LNCaP clone FGC (cell line): ENCODE measurements around the gene MFAP4.

ENCODE experiments used
- DNase-seq: peaks from one replicate; pipeline ENCODE4 v3.0.0-alpha.2; 2011; ENCODE audit warnings: low read depth
- H3K4me3 ChIP-seq: 2 replicates; pipeline ENCODE4 v1.5.1; 2011; ENCODE audit warnings: mild to moderate bottlenecking, low read depth, low read length, control low read depth
- TF ChIP-seq, protein P1 (sequence below): IDR thresholded peaks from 2 replicates; pipeline ENCODE4 v1.5.1; 2012; ENCODE audit warnings: mild to moderate bottlenecking; ENCODE audit not compliant: control insufficient read depth, insufficient read depth; ENCODE audit errors: extremely low read depth

MFAP4 gene

DNA sequence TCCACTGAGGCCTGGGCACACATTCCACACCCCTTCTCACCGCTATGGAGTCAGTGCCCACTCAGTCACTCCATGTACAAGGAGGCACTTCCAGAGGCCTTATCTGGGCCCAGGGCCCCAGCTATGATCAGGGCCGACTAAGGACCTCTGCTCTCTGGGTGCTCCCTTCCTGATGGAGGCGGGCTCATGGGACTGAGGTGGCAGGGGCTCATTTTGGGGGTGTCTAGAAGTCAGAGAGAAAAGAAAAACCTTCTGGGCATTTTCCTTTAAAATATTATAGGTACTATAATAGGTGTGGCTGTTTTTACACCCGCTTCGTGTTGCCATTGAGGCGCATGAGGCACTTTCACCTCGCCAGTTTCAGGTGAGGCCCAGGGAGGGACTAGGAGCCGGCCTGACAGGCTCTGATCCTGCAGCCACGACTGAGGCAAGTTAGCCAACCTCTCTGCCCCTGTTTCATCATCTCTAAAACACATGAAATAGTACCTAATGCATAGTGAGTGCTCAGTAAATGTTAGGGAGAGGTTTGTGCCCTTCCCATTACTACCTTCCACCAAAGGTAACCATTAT, 38.8 kb downstream of the MFAP4 start:
- H3K4me3 ChIP-seq, result no peak overlapping the region
- TF ChIP-seq, protein P1, sequence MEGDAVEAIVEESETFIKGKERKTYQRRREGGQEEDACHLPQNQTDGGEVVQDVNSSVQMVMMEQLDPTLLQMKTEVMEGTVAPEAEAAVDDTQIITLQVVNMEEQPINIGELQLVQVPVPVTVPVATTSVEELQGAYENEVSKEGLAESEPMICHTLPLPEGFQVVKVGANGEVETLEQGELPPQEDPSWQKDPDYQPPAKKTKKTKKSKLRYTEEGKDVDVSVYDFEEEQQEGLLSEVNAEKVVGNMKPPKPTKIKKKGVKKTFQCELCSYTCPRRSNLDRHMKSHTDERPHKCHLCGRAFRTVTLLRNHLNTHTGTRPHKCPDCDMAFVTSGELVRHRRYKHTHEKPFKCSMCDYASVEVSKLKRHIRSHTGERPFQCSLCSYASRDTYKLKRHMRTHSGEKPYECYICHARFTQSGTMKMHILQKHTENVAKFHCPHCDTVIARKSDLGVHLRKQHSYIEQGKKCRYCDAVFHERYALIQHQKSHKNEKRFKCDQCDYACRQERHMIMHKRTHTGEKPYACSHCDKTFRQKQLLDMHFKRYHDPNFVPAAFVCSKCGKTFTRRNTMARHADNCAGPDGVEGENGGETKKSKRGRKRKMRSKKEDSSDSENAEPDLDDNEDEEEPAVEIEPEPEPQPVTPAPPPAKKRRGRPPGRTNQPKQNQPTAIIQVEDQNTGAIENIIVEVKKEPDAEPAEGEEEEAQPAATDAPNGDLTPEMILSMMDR, result no peak
- no peak for DNase-seq

GRCh38 chr17:19347323-19348080, 39.5 kb downstream of the MFAP4 start:
- DNase-seq, result no peak
- TF ChIP-seq, protein P1, result no peak
- no peak overlapping the region for H3K4me3 ChIP-seq

GRCh38 chr17:19346351-19347255, 40.4 kb downstream of the MFAP4 start:
- TF ChIP-seq, protein P1, result no peak
- DNase-seq, result no peak
- H3K4me3 ChIP-seq, result no peak overlapping the region

DNA sequence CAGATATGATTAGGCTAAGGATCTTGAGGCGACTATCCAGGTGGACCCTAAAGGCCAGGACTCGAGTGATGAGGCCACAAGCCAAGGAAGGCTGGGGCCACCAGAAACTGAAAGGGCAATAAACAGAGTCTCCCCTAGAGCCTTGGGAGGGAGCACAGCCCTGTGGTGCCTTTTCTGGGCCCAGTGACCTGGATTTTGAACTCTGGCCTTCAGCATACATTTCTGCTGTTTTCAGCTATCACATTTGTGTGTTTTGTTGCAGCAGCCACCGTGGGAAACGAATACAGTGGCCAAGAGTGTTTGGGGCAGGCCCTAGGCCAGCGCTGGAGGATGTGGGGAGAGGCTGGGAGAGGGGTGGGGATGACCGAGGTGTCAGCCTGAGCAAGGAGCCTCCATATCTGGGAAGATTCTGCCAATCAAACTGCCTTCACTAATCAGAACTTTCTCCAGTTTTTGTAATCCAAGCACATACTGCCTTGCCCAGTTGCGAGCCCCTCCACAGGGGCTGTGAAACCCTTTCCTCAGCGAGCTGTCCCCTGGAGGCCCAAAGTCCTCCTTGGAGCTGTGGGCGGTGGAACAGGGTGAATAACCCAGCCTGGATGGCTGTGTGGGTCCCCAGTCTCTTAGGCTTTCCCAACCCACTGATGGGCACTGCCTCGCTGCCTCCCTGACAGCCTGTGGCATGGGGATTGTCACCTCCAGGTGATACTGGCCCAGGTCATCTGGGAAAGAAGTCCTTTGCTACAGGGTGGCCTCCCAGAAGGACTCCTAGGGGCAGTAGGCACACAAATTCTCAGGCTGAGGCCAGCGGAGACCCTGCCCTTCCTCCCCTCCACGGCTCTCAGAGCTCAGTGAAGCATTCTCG, 41.3 kb downstream of the MFAP4 start:
- no peak for DNase-seq
- TF ChIP-seq, protein P1, result no peak
- no peak overlapping the region for H3K4me3 ChIP-seq

- no peak for DNase-seq
- TF ChIP-seq, protein P1, result no peak
- H3K4me3 ChIP-seq, result no peak overlapping the region
Observed at GRCh38 chr17:19345067-19345460, 41.9 kb downstream of the MFAP4 start.
